Measurements from ENCODE around the gene SENP3. TPM values are rescaled to one million over a fixed set of nuclear protein-coding genes. Genes with fewer than 3 reads are reported as not detected.
A peak's percentile ranks its signal among the peaks of the same experiment; 100 is the strongest.

SENP3 gene
- total and polyA plus RNA-seq, 2 of the 13 experiments (the other 11 are each of a cell fraction or from before 2014, with no cell fraction given), result 55.8 to 75.4 TPM

DNA sequence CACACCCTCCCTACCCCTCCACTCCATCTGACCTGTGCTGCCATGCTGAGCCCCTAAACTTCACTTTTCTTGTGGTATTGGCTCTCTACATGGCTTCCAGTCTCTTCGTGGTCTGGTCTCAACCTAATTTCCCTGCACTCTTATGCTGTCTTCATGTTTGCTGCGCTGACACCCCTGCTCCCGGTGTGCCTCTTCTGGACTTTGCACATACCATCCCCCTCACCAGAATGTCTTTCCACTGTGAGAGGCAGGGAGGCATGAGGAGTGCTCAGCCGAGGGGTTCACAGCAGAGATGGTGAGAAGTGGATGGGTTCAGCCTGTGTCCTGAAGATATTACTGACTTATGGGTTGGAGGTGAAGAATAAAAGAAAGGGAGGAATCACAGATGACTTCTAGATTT lies 10.3 kb upstream of the SENP3 start (continued):
- TF ChIP-seq HNF4A (CRISPR knock-in tag; IDR thresholded peaks at IDR 0.05) (peak; percentile 94), PITX1 (CRISPR knock-in tag; IDR thresholded peaks at IDR 0.05) (0 out of 2 replicates have a peak, but pooled peaks have one; percentile 24), ZNF580 (CRISPR knock-in tag; IDR thresholded peaks at IDR 0.05; ENCODE audit: borderline replicate concordance, low read depth) (0 out of 2 replicates have a peak, but pooled peaks have one; percentile 41), ZMYM3 (CRISPR knock-in tag; IDR thresholded peaks at IDR 0.05) (no peak; the same call in 1 of the 2 replicates), MTA1 (CRISPR knock-in tag; IDR thresholded peaks at IDR 0.05; ENCODE audit: borderline replicate concordance) (peak; percentile 48; the same call in 1 of the 2 replicates), ERF (CRISPR knock-in tag; IDR thresholded peaks at IDR 0.05) (peak; percentile 54; the same call in 1 of the 2 replicates), POLR2AphosphoS5 (IDR thresholded peaks at IDR 0.05; ENCODE audit: low read depth, low read length) (0 out of 2 replicates have a peak, but pooled peaks have one; percentile 37), TARDBP (CRISPR knock-in tag; IDR thresholded peaks at IDR 0.05) (peak; percentile 34; the same call in 1 of the 2 replicates), TOE1 (CRISPR knock-in tag; IDR thresholded peaks at IDR 0.05) (no peak), ZBTB7B (CRISPR knock-in tag; IDR thresholded peaks at IDR 0.05) (peak; percentile 57; the same call in 1 of the 2 replicates), HMG20A (CRISPR knock-in tag; IDR thresholded peaks at IDR 0.05; ENCODE audit: borderline replicate concordance) (peak; percentile 17; the same call in 1 of the 2 replicates), GTF2F1 (IDR thresholded peaks at IDR 0.05; ENCODE audit: low read length) (no peak)
- TF ChIP-seq, protein P1, sequence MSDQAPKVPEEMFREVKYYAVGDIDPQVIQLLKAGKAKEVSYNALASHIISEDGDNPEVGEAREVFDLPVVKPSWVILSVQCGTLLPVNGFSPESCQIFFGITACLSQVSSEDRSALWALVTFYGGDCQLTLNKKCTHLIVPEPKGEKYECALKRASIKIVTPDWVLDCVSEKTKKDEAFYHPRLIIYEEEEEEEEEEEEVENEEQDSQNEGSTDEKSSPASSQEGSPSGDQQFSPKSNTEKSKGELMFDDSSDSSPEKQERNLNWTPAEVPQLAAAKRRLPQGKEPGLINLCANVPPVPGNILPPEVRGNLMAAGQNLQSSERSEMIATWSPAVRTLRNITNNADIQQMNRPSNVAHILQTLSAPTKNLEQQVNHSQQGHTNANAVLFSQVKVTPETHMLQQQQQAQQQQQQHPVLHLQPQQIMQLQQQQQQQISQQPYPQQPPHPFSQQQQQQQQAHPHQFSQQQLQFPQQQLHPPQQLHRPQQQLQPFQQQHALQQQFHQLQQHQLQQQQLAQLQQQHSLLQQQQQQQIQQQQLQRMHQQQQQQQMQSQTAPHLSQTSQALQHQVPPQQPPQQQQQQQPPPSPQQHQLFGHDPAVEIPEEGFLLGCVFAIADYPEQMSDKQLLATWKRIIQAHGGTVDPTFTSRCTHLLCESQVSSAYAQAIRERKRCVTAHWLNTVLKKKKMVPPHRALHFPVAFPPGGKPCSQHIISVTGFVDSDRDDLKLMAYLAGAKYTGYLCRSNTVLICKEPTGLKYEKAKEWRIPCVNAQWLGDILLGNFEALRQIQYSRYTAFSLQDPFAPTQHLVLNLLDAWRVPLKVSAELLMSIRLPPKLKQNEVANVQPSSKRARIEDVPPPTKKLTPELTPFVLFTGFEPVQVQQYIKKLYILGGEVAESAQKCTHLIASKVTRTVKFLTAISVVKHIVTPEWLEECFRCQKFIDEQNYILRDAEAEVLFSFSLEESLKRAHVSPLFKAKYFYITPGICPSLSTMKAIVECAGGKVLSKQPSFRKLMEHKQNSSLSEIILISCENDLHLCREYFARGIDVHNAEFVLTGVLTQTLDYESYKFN (CRISPR knock-in tag; conservative IDR thresholded peaks at IDR 0.05), result peak; percentile 86
- TF ChIP-seq, protein P2, sequence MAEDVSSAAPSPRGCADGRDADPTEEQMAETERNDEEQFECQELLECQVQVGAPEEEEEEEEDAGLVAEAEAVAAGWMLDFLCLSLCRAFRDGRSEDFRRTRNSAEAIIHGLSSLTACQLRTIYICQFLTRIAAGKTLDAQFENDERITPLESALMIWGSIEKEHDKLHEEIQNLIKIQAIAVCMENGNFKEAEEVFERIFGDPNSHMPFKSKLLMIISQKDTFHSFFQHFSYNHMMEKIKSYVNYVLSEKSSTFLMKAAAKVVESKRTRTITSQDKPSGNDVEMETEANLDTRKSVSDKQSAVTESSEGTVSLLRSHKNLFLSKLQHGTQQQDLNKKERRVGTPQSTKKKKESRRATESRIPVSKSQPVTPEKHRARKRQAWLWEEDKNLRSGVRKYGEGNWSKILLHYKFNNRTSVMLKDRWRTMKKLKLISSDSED (CRISPR knock-in tag; IDR thresholded peaks at IDR 0.05), result no peak
- TF ChIP-seq, protein P3, sequence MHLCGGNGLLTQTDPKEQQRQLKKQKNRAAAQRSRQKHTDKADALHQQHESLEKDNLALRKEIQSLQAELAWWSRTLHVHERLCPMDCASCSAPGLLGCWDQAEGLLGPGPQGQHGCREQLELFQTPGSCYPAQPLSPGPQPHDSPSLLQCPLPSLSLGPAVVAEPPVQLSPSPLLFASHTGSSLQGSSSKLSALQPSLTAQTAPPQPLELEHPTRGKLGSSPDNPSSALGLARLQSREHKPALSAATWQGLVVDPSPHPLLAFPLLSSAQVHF (CRISPR knock-in tag; IDR thresholded peaks at IDR 0.05), result no peak
